GM18870 (cell line): ENCODE results near the gene UQCC2.

Experiments
- ATAC-seq: cut with Tn5 transposase; IDR thresholded peaks from one replicate; pipeline ENCODE4 v1.9.1; 2021; ENCODE audit warnings: moderate library complexity; ENCODE audit not compliant: unreplicated experiment

The UQCC2 gene

GRCh38 chr6:33744001-33744848 lies 32.7 kb upstream of the UQCC2 start:
- no peak for ATAC-seq

DNA sequence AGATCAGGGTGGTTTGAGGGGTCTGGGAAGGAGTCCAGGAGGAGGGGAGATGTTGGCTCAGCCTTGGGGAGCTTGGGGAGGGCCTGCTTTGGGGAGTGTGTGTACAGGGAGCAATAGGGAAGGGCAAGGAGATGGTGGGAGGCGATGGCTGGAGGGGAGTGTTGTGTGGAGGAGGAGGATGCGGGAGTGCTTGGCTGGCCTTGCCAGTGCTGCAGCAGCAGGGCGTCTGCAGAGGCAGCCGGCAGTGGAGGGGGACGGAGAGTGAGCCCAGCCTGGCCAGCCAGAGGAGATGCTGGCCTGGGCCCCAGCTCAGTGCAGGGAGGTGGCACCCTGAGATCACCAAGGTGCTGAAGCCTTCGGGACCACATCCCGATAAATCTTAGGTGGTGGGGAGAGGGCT lies 31.3 kb upstream of the UQCC2 start:
- no peak for ATAC-seq

GRCh38 chr6:33742092-33742491 lies 30.6 kb upstream of the UQCC2 start:
- ATAC-seq = no peak

GRCh38 chr6:33740794-33741193 lies 29.3 kb upstream of the UQCC2 start:
- ATAC-seq = no peak

DNA sequence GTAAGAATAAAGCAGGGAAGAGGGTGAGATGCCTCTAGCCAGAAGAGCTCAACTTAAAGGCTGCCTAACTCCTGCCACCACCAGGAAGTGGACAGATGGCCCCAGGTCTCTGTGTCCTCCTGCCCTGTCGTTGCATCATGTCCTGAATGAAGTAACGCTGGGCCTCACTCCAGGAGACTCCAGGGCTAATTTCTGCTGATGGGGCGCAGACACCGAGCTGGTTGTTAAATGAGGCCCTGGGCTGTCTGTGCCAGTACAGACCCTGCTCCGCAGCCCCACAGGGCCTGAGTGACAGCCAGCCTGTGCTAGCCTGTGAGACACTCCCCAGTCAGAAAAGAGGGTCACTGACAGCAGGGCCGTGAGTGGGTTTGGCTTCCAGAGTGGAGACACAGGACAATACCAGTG lies 28.7 kb upstream of the UQCC2 start:
- no peak for ATAC-seq

- no peak for ATAC-seq
Measured at GRCh38 chr6:33739571-33739970, 28.1 kb upstream of the UQCC2 start.

DNA sequence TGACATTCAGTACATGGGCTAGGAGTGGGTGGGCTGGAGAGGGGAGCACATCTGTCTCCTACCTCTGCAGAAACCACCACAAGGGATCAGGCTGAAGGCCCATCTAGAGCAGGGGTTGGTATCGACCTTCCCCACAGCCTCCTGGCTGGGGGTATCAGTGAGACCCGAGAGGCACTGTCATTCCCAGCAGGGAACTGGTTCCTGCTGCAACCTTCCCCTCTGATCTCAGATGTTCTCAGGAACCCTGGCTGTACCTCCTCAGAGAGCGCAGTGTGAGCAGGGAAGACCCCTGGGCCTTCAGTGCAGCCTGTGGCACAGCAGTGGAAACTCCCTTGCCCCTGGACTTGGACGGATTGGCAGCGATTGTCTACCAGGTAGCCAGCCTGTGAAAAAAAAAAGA lies 27.4 kb upstream of the UQCC2 start:
- no peak for ATAC-seq

DNA sequence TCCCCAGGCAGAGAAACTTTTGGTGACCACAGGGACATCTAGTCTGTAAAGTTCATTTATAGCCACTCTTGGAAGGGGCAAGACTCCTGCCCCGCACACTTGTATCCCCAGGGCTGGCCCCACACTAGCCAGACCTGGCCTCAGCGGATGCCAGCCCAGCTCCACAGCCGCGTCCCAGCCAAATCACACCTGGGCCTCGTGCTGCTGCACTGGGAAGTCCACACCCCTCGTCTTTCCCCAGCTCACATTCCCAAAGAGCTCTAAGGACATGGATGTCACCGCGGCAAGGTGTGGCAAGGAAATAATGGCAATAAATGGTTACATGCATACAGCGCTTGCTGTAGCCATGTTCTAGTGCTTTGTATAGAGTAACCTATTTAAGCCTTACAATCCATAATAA lies 26.7 kb upstream of the UQCC2 start:
- ATAC-seq = no peak

DNA sequence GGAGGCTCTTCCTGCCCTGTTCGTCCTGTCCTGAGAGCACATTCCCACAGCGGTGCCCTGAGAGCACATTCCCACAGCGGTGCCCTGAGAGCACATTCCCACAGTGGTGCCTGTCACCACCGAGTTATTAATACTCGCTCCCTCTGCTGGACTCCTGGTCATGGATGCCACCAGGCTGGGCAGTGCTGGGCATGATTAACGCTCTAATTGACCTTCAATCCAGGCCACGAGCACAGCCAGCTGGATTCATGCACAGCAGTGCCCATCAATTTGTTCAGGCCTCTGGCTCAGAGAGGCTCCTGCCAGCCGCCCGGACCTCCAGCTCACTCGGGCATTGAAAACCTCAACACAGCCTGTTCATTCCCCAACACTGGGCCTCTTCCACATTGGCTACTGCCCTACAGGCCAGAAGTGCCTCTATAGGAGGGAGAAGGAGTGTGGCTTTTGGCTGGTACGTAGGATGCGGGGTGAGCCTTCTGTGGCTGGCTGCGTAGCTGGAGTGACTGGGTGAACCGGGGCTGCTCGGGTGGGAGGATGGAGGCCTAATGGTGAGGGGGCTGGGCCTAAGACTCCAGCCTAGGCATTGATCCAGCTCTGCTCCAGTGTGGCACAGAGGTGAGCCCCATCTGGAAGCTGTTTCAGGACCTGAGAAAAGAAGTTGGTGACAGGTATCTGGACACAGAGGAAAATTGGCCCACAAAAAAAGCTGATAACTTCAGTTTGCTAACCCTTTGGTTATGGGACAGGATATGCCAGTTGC lies 25.9 kb upstream of the UQCC2 start:
- no peak for ATAC-seq

- ATAC-seq = no peak
Measured at GRCh38 chr6:33735216-33735615, 23.7 kb upstream of the UQCC2 start.

- no peak for ATAC-seq
Measured at GRCh38 chr6:33733709-33734007, 22.2 kb upstream of the UQCC2 start.

DNA sequence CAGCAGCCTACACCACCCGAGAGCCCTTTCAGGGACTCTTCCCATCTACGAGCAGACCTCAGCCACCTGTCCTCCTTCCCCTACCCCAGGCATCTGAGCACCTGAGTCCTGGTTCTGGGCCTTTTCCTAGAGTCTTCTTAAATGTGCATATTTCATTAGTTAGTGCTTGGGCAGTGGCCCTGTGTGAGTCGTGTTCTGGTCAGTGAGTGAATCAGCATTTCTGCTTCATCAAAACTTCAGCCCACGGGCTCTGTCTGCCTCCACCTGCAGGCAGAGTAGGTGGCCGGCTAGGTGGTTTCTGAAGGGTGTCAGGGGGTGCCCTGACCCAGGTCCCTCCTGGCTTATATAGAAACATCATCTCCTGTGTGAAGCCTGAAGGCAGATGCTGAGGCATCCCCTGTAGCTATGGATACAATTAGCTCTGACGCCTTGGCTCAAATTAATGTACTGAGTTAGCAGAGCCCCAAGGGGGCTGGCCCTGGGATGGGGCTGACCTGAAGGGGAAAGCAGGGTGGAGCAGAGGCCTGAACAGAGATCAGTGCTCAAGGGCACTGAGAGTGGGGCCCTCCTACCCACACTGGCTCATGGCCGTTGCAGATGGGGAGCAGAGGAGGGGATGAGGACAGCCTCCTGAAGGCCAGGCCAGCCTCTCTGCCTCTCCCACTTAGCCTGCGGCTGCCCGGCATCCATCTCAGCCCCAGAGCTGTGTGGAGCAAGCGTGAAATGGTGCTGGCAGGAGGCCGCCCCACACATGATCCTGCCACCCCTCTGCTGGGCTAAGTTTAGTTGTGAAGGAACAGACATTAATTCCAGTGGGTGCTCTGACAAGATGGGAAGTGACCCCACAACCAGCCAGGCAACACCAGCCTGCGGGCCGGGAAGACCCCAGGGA lies 21.6 kb upstream of the UQCC2 start:
- ATAC-seq = no peak

DNA sequence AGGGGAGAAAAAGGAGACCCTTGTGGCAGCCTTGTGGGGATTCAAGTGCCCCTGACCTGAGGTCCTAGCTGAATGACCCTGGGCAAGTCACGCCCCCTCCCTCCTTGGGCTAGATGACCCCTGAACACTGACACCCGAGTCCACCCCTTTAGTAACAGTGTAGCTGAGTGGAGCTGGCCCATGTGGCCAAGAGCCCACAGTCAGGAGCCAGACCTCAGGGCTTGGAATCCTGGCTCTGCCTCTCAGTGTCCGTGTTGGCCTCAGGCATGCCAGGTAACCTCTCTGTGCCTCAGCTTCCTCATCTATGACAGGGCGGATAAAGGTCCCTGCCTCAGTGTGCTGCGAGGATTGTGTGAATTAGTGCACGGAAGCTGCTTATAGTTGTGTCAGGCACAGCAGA lies 20.9 kb upstream of the UQCC2 start:
- ATAC-seq = no peak

- ATAC-seq = no peak
Measured at GRCh38 chr6:33731751-33732282, 20.3 kb upstream of the UQCC2 start.

DNA sequence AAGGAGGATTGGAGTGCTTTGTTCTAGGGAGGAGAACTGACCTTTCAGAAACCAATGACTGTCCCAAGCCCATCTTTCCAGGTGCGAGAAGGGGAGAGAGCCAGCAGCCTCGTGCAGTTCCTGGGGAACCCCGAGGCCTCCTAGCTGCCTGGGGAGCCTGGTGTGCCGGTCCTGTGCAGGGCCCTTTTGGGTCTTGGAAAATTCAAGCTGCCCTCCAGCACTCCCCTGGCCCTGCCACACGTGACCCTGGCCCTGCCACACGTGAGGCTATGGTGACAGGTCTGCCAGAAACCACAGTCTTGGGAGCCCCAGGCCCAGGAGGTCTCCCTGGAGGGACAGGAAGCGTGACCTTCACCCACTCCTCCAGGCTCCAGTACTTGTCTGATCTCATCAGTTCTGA lies 19.5 kb upstream of the UQCC2 start:
- no peak for ATAC-seq

DNA sequence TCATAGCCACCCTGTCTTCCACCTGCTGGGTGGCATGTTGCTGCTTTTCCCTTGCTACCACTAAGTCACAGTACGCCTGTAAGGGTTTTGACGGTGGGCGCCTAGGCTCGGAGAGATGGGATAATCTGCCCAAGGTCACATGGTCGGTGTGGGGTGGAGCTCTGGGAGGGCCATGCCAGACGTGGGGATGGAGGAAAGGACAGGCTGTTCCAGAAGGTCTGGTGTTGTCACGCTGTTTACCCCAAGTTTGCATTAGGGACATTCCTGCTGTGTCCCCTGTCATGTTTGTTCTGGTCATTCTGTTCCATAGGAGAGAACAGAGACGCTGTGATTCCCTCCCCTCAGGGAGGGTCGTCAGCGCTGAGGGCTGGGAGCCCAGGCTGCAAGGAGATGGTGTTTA lies 19.1 kb upstream of the UQCC2 start:
- no peak for ATAC-seq

DNA sequence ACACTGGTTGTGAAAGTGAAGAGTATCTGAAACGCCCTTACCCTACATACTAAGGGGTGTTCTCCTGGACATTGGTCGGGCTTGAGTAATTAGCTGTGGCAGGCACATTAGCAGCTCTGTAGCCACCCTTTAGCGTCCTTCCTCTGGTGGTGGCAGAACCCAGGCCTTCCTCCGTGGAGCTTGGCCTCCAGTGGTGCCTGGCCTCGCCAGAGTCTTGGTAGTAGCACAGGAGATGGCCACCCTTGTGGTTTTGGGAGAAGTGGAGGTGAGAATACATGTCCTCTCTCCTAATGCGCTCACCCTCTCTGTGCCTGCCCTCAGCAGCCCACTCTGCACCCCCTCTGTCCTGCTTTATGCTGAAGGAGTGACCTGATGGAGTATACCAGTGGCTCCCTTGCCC lies 17.6 kb upstream of the UQCC2 start:
- no peak for ATAC-seq

- ATAC-seq = no peak
Measured at GRCh38 chr6:33728438-33728837, 16.9 kb upstream of the UQCC2 start.

- no peak for ATAC-seq
Measured at GRCh38 chr6:33727932-33728331, 16.4 kb upstream of the UQCC2 start.

- no peak for ATAC-seq
Measured at GRCh38 chr6:33727126-33727525, 15.6 kb upstream of the UQCC2 start.

- ATAC-seq = no peak
Measured at GRCh38 chr6:33726696-33727095, 15.2 kb upstream of the UQCC2 start.
